T-helper 22 cell (primary cell): Measurements from ENCODE around the gene MYOCD.

Experiments
- DNase-seq: peaks from one replicate; pipeline ENCODE4 v3.0.0-alpha.2; 2020; ENCODE audit warnings: low read depth

Gene MYOCD

GRCh38 chr17:12709063-12709462 lies 43.4 kb downstream of the MYOCD start:
- no peak for DNase-seq

- DNase-seq = no peak
Measured at GRCh38 chr17:12712415-12712814, 46.7 kb downstream of the MYOCD start.

GRCh38 chr17:12712941-12713340 lies 47.3 kb downstream of the MYOCD start:
- DNase-seq = no peak

GRCh38 chr17:12719948-12720347 lies 54.3 kb downstream of the MYOCD start:
- DNase-seq = no peak

- DNase-seq = no peak
Measured at GRCh38 chr17:12721581-12721980, 55.9 kb downstream of the MYOCD start.

- DNase-seq = no peak
Measured at GRCh38 chr17:12722282-12722681, 56.6 kb downstream of the MYOCD start.

GRCh38 chr17:12726131-12726530 lies 60.4 kb downstream of the MYOCD start:
- DNase-seq = no peak

GRCh38 chr17:12727076-12727760 lies 61.5 kb downstream of the MYOCD start:
- no peak for DNase-seq

- DNase-seq = no peak
Measured at GRCh38 chr17:12727881-12728280, 62.2 kb downstream of the MYOCD start.

- no peak for DNase-seq
Measured at GRCh38 chr17:12729086-12729485, 63.4 kb downstream of the MYOCD start.

- no peak for DNase-seq
Measured at GRCh38 chr17:12730421-12730820, 64.7 kb downstream of the MYOCD start.

- no peak for DNase-seq
Measured at GRCh38 chr17:12730931-12731521, 65.3 kb downstream of the MYOCD start.

GRCh38 chr17:12731839-12732238 lies 66.1 kb downstream of the MYOCD start:
- DNase-seq = no peak

GRCh38 chr17:12732366-12732765 lies 66.7 kb downstream of the MYOCD start:
- DNase-seq = no peak

- no peak for DNase-seq
Measured at GRCh38 chr17:12734926-12735325, 69.2 kb downstream of the MYOCD start.

- DNase-seq = no peak
Measured at GRCh38 chr17:12735517-12735916, 69.8 kb downstream of the MYOCD start.

GRCh38 chr17:12736526-12736925 lies 70.8 kb downstream of the MYOCD start:
- no peak for DNase-seq

- no peak for DNase-seq
Measured at GRCh38 chr17:12737740-12738469, 72.2 kb downstream of the MYOCD start.

- DNase-seq = no peak
Measured at GRCh38 chr17:12738624-12739023, 72.9 kb downstream of the MYOCD start.

- DNase-seq = no peak
Measured at GRCh38 chr17:12739500-12739899, 73.8 kb downstream of the MYOCD start.

- DNase-seq = no peak
Measured at GRCh38 chr17:12743046-12743445, 77.4 kb downstream of the MYOCD start.

- no peak for DNase-seq
Measured at GRCh38 chr17:12744298-12744697, 78.6 kb downstream of the MYOCD start.

- DNase-seq = no peak
Measured at GRCh38 chr17:12744786-12745185, 79.1 kb downstream of the MYOCD start.
